Stimulated activated CD4-positive, alpha-beta T cell treated with anti-CD3 and anti-CD28 coated beads, Interleukin-4, amount 100 ng/mL, for 48 hours (primary cell): Measurements from ENCODE around the gene FAM53B.

Source experiments
- DNase-seq, 2 donors: peaks; one replicate each; pipeline ENCODE4 v3.0.0-alpha.2; 2020; ENCODE audit warnings: low read depth in 2 of 2

FAM53B gene

DNA sequence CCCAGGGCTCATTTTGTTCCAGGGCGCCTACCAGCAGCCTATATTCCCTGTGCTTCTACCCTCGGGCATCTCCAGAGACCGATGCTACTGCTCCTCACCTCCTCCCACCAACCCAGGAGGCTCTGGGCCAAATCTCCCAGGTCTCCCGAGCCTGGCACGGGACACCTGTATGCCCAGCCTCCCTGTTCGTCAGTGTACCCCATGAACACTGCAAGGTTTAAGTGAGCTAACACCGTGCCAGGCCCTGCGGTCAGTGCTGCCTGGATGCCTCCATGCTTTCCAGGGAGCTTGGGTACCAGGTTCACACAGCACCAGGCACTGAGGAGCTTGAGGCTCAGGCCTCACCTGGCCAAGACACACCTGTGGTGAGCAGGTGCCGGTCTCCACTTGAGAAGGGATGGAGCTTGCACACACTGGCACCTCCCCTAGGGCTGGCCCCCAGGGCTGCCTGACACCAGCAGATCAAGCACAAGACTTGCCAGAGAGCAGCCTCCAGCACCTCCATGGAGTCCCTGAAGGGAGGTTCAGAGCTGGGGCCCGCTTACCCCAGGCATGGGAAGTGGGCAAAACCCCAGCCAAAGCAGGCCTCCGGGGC, 80.3 kb downstream of the FAM53B start:
- DNase-seq = no peak

DNA sequence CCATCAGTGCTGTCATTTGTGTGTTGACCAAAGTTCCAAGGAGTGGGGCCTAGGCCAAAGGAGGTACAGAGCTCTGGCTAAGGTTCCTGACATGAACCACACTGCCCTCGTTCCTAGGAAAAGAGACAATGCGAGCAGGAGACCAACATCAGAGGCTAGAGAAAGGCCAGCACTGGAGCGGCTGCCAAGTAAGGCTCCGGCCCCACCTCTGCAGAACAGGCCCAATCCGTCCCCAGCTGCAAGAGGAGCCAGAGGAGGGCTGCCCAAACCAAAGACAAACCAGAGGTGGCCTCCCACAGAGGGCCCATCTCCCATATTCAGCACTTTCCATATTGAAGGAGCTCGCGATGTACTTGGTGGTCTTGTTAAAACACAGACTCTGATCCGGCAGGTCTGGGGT, 81.0 kb downstream of the FAM53B start:
- DNase-seq = no peak

DNA sequence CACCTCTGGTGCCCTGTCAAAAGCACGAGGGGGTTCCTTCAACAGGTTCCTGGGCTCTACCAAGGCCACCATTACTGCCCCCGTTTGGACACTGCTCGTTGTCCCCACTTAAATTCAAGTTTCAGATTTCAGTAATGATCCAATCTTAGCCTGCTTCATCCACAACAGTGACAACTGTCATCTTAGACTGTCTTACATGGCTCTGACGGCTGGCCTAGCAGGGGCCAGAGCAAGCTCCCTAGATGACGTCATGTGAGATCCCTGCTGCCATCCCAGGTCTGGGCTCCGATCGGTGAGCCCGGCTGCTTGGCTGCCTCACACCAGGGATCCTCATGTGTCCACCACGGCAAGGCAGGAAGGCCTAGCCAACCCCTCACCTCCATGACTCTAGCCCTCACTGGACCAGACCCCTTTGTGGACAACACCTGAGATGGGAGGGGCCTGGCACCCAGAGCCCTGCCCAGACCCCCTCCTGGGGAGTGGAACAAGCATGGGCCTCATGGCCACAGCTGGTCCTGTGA, 82.5 kb downstream of the FAM53B start:
- no peak for DNase-seq

DNA sequence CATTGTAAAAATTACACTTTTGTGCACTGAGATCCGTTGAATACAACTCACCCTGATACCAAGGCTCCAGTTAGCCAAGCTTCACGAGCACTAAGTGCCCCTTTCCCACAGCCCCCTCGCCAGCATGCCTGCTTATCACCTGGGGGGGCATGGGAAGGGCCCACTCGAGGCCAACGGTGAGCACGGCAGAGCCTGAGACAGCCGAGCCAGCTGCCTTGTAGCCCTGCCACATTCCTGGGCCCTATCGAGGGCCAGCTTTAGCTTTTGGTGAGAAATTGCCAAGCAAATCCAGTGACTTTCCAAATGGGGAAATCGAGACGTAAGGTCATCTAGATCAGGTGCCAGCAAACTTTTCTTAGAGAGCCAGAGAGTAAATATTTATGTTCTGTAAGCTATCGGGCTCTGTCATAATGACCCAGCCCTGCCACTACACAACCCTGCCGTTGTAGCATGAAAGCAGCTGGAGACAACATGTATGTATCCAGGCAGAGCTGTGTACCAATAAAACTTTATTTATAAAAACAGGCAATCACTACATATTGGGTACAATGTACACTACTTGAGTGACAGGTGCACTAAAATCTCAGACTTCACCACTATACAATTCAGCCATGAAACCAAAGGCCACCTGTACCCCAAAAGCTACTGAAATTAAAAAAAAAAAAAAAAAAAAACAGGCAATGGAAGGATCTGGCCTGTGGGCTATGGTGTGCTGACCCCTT, 83.6 kb downstream of the FAM53B start:
- DNase-seq = no peak

DNA sequence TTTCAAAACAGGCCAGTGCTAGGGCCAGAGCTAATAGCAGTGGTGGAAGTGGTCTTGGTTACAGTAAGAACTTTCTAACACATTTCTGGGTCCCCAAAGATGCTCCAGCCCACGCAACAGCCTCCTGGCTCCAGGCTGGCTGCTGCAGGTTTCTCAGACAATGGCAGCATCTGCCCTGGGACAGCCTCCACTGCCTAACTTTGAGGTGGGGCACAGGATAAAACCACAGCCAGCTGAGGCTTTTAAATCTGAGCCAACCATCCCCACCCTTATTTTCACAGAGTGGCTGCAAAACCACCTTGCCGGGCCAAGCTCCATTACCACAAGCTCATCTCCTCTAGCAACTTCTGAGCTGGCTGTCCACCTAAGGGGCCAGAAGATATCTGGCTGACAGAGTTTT, 84.8 kb downstream of the FAM53B start:
- no peak for DNase-seq

DNA sequence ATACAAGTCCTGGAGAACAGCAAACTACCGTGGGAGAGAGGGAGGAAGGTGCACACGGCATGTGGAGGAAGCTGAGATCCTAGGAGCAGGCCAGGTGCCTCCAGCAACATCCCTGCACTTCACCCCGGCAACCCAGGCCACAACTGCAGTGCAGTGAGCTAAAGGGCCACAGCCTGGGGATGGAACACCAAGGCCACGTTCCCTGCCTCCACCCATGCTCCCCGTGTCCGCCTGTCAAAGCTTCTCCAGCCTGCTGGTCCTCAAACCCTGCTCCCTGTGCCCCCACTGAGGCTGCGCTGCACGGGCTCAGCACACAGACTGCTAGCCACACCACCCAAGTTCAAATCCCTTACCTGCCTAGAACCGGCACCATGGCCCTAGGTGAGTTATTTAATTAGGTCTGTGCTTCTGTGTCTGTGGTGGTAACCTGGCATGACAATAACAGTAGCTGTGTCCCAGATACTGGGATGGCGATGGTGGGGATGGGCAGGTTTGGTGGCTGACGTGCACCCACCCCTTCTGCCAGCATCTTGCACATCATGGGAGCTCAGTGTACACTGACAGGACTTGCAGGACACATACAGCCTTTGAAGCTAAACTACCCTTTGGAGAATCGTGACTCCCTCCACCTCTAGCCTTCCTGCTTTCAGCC, 85.5 kb downstream of the FAM53B start:
- no peak for DNase-seq

DNA sequence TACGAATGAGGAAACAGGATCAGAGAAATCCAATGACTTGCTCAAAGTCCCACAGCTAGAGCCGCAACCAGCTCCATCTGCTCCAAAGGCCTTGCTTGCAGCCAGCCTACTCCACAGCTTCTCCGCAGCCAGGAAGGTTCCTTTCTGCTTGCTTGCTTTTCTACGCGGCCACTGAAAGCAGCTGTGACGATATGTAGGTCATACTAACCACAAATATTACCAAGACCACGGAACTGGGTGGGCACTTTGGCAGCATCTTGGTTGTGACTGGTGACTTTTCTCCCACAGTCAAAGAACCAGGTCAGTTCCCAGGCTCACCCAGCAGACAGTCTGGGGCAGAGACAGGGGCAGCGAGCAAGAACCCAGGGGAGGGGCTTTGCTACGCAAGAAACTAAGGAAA, 86.4 kb downstream of the FAM53B start:
- no peak for DNase-seq

DNA sequence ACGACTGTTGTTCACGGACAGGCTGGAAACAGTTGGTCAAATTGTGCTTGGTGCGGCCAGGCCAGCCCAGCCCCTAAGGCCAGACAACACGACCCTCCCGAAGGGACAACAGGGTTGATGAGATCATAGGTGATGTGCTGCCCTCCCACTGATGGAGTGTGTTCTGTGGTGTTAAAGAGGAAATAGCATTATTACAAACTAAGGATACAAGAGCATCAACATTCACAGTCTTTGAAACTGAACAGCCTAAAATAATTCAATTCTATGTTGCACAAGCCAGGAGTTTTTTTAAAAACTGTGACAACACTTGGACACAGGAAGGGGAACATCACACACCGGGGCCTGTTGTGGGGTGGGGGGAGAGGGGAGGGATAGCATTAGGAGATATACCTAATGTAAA, 87.6 kb downstream of the FAM53B start:
- no peak for DNase-seq

DNA sequence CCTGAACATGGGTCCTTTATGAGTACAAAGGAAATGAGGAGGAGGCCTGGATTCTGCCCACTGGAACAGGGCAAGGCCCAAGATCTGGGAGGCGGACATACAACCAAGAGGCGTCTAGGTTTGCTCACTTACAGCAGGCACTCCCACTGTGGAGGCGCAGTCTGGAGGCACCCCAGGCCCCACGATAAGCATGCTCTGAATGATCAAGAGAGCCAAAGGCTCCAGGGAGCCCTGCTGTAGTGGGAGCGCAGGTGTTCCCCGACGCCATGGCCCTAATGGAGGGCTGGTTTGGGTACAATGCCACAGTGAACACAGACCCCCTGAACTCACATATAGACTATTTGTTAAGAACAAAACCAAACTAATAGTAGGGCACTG, 88.1 kb downstream of the FAM53B start:
- DNase-seq = no peak

DNA sequence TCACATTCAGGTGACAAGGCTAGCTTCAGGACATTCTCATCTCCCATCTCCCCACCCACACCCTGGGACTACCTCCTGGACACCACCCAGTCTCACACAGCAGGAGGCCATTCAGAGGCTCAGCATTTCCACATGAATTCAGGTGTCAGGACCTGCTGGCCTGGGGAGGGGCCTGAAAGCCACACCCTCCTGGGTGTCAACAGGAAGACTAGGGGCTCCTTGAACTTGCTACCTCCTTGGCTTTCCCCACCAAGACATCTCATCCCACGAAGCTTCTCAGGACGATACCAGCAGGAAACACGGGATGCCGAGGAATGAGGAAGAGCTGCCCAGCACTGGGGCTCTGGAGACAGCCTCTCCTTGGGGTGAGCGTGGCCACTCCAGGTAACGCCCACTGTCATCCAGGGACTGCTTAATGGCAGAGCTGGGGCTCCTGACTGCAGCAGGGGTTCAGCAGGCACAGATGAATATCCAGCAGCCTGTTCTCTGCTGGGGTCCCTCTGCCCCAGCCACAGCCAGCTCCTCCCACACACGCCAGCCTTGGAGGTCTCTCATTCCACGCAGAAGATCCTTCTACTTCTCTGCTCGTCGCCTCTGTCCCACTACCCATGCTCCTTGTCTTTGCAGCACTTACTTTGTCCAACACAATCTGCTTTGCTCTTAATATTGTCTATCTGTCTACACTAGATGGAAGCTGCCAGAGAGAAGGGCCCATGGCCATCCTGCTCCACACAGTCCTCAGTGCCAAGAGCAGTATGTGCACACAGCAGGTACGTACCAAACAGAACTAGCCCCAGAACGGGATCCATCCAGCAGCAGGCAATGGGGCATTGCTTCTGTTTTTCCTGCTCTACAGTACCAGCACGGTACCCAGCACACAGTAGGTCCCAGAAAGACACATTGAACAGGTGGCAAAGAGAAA, 88.7 kb downstream of the FAM53B start:
- no peak for DNase-seq

DNA sequence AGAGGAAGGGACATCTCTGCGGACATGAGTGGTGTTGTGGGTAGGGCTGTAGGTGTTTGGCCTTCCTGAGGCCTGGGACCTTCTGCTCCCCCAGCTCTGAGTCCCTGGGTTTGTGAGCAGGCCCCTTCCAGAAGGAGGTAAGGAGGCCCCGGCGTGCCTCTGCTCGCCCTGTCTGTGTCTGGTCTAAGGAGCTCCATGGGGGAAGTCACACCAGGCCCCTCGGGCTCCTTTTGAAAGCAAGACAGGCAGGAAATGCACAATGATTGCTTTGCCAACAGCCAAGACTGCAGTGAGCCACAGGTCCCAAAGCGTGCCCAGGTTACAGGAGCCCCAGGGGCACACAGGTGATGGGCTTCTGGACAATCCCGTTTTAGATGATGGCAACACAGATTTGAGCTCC, 89.5 kb downstream of the FAM53B start:
- no peak for DNase-seq

DNA sequence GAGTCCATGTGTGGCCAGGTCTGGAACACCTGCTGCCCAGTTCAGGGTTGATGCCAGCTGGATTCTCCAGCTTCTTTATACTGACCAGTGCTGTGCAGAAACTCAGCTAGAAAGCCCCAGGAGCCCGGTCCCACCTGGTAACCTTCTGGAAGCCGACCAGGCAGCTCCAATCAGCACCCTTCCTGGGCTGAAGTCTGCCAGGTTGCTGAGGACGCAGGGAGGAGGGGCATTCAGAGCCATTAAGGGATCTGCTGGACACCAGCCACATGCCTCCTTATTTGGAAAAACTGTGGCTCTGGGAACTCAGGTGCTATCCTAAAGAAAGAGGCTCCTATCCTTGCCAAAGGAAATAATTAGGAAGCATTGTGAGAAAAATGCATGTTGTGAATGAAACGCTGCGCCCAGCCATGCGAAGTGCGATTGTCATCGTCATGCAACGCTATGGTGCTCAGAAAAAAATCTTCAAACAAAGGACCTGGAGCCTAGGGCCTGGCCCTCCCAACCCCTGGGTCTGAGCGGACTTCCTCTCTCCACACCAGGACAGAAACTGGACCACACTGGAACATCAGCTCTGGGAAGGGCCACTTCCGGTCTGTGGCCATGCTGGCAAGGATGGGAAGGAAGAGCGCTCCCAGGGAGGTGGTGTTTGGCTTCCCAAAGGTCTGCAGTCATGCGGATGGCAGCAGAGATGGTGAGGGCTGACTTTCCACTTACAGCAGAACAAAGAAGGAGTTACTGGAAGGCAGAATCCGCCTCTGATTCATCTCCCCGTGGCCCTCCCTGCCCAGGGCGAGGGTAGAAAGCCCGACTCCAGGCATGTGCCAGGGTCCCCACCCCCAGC, 90.1 kb downstream of the FAM53B start:
- DNase-seq = no peak

DNA sequence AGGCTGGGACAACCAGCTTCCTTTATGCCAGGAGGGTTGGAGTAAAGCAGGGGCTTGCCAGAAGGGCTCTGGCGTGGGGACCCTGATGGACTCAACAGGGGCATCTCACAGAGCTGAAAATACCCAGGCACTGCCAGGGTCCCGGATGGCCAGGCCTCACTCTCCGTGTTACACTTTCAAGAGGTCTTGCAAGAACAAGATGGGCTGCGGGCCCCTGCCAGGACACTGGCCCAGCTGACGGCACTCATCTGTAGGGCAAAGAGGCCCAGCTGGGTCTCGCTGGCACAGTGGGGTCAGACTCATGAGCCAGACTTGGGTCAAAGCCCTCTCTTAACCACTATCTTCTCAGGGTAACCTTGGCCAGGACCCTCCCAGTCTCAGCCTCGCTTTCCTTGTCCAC, 90.9 kb downstream of the FAM53B start:
- no peak for DNase-seq

DNA sequence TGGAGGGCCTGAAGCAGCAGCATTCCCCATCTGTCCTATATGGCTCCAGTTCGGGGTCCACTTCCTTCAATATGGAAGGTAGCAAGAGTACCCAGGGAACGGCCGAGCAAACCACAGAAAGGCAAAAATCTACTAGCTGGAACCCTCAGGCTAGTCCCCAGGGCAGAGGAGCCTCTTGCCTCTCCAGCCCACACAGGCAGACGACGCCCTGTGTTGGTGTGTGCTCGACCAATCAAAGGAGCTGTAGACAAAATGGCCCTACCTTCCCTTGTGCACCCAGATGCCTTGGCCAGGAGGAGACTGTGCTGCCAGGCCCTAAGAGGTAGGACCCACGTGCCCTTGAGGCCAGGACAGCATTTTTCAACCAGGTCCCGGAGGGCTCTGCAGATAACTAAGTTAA, 91.5 kb downstream of the FAM53B start:
- no peak for DNase-seq

DNA sequence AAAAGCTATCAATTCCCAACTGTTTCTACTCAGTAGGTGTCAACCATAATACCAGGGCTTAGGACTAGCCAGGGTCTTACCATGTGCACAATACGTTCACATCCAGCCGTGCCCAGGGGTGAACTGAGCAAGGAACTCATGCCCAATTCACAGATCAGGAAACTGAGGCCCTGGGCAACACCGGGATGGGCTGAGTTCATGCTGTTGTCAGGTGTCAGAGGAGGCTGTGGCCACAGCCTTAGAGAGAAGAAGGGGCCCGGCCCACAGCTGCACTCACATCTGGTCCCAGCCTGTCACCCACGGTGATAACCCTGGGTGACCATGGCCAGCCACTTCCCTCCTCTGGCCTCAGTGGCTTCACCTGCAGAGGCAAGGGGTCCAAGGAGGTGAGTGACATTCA, 92.0 kb downstream of the FAM53B start:
- DNase-seq = no peak

DNA sequence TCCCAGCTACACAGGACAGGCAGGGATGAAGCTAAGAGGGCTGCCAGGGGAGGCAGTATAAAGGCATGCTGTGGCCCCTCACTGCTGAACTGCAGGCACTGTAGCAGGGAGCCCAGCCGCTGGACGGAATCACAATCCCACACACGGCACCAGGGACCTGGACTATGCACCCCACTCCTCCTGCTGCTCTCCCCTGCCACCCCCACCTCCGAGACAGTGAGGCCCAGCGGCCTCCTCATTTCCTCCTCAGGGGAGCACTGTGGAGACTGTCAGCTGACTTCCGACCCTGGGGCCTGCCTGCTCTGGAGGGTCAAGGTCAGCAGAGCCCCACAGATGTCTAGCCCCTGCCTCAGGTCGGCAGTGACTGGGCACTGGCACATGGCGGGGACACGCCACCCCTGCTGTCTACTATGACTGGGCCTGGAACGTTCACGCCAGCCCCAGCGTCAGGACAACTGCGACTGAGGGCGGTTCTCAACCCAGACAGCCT, 92.7 kb downstream of the FAM53B start:
- DNase-seq = no peak

DNA sequence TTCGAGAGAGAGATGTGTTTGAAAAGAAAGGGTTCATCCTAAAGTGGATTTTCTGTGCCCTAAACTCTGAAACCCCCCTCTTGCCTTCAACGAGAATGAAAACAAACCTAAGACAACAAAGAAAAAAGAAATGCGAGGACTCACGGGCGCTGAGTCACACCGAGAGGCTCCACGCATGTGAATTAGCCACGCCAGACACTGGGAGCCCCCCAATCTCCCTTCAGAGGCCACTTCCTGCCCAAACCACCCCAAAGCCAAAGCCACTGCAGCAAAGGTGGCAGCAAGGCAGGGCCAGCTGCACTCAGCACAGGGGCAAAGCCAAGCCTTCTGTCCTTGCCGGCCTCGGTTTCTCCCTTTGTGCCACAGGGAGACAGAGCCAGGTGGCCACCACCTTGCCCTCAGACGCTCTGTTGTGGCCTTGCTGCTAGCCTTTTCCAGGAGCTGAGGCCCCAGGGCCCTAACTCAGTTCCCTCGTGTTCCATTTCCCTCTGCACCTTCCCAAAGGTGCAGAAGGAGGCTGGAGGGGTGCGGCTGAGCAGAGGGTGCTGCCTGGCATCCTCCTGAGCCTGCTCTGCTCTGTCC, 93.3 kb downstream of the FAM53B start:
- peak; percentile 34 to 37 for DNase-seq

DNA sequence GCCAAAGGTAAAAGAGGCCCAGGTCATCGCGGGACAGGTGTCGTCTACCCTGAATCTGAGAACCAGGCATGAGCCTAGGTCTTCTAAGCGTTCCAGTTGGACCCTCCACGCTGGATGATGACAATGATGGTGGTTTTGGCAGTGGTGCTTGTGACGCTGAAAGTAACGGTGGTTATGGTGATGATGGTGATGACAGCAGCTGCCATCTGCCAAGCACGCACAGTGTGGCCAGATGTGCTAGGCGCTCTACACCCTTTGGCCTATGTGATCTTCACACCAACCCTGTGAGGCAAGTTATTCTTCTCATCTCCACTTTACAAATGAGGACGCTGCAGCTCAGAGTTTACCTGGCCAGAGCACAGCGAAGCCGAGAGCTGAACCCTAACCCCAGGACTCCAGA, 93.9 kb downstream of the FAM53B start:
- no peak for DNase-seq

DNA sequence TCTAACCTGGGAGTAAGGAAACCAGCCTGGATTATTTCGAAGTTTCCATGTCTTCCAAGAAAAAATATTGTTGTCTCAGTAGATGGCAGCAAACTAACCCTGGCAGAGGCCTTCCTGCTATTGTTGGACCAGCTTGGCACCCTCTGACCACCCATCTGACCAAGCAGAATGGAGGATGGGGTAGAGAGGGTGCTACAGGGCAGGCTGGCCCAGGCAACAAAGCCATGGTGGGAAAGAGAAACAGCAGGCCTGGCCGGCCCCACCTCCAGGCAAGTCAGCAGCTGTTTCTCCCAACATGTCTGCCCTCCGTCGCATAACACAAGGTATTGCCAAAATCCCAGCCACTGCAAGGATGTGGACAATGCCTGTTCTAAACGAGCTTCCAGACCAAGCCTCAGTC, 95.0 kb downstream of the FAM53B start:
- no peak for DNase-seq

DNA sequence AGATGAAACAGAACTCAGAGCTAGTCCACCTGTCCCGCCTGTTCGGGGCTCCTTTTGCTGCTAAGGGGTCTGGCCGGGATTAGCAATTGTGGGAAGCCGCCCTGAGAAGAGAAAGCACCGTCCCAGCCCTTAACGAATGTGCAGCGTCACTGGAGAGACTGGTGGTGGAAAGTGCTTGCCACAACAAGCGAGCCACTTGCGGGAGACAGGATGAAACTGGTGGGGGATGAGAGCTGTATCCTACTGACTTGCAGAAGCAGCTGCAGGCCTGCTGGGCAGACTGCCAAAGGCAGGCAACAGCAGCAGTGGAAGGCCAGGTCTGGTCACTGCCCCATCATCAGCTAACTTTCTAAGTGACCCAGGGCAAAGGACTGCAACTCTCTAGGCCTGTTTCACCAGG, 95.4 kb downstream of the FAM53B start:
- DNase-seq = peak in 1 of 2 donors; percentile 41

DNA sequence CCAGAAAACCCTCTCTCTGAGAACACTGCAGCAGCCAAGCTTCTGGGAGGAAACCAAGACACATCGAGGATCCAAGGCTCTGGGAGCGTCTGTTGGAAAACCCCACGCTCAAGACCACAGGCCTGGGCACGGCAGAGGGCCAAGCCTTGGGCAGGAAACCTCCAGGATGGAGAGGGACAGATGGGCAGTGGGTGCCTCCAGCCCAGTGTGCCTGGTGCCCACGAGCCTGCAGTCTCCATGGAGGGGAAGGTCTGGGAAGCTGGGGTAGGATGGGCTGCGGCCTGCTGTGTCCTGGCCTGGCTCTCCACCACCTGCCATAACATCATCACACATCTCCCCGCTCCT, 96.1 kb downstream of the FAM53B start:
- no peak for DNase-seq
